ENCODE measurements around the gene C1QL4. TPM values are rescaled to one million over a fixed set of nuclear protein-coding genes. Genes with fewer than 3 reads are reported as not detected.

C1QL4 gene
- total and polyA plus RNA-seq, 2 of the 8 experiments (the other 6 are each of a cell fraction or from before 2014, with no cell fraction given): 0.28 to 0.63 TPM

- no peak overlapping the region for H2AK5ac ChIP-seq (ENCODE audit: low read depth, low read length)
- H3K4me1 ChIP-seq (replicated peaks in 1 of 4; ENCODE audit: control insufficient read depth in 3 of 4, insufficient read depth in 4 of 4, low read length in 3 of 4): peaks cover 0 to 4% (median 3%) of the 10 kb centered on the region in 4 experiments; a peak in 5 of 7 replicates
- no peaks in the 10 kb centered on the region for H3K79me1 ChIP-seq (ENCODE audit: low read depth, low read length)
- H3K36me3 ChIP-seq (ENCODE audit: control insufficient read depth in 2 of 4, insufficient read depth in 4 of 4, low read length in 3 of 4): no peaks in the 10 kb centered on the region
- H2BK12ac ChIP-seq (ENCODE audit: low read depth, low read length): no peak overlapping the region; the same call in 1 of the 2 replicates
- FAIRE-seq (no peak), DNase-seq (ENCODE audit: low read depth in 1 of 2, low spot score in 2 of 2) (no peak)
- H4K91ac ChIP-seq (replicated peaks; ENCODE audit: insufficient read length, low read length): no peak overlapping the region
- H3K27ac ChIP-seq (ENCODE audit: low read depth, low read length): no peak overlapping the region
- no peaks in the 10 kb centered on the region for H4K20me1 ChIP-seq (replicated peaks in 1 of 2; ENCODE audit: control insufficient read depth in 1 of 2, insufficient read depth in 2 of 2, low read length in 2 of 2)
- POLR2A ChIA-PET (ENCODE audit: partially characterized antibody): interaction anchor here (1.3 to 1.6 kb wide), 2 partner anchors 17 to 60 kb away, joined by 3 read pairs; no protein-coding TSS in a partner anchor
- TF ChIP-seq HDAC6 (IDR thresholded peaks at IDR 0.05; ENCODE audit: low read depth, low read length) (no peak), RFX5 (IDR thresholded peaks at IDR 0.05; ENCODE audit: borderline replicate concordance, low read depth, low read length) (no peak), ZNF274 (IDR thresholded peaks at IDR 0.05; ENCODE audit: borderline replicate concordance, extremely low read depth, low read length) (no peak), SIRT6 (IDR thresholded peaks at IDR 0.05; ENCODE audit: low read length) (no peak), EP300 (IDR thresholded peaks at IDR 0.05; ENCODE audit: borderline replicate concordance in 1 of 2, low read depth in 2 of 2, low read length in 2 of 2) (no peak), CREB1 (IDR thresholded peaks at IDR 0.05) (no peak), KDM4A (IDR thresholded peaks at IDR 0.05; ENCODE audit: low read depth, low read length, severe bottlenecking) (no peak), GTF2F1 (IDR thresholded peaks at IDR 0.05; ENCODE audit: borderline replicate concordance, low read depth, low read length) (no peak), ATF2 (IDR thresholded peaks at IDR 0.05; ENCODE audit: low read length) (no peak)
- H2BK120ac ChIP-seq (replicated peaks; ENCODE audit: low read depth, low read length): no peak overlapping the region
- no peak overlapping the region for H2AFZ ChIP-seq (ENCODE audit: low read length)
- H3K23me2 ChIP-seq (ENCODE audit: low read depth, low read length): no peaks in the 10 kb centered on the region
- H2BK15ac ChIP-seq (ENCODE audit: low read length): peak overlapping the region; percentile 84
- no peak overlapping the region for H3K9ac ChIP-seq (replicated peaks in 1 of 4; ENCODE audit: extremely low read depth in 1 of 4, low read depth in 3 of 4, low read length in 3 of 4)
- CTCF ChIA-PET (ENCODE audit: partially characterized antibody): interaction anchor here (0.6 to 17.0 kb wide), 22 partner anchors 8 to 293 kb away, joined by 3 to 276 read pairs (median 6); partner anchors contain the start of genes C1QL4, DNAJC22, KCNH3 and PRPH
- no peak overlapping the region for H3K56ac ChIP-seq (replicated peaks; ENCODE audit: insufficient read length, low read depth, low read length)
- H3K9me3 ChIP-seq (ENCODE audit: insufficient read depth in 2 of 2, low read depth in 1 of 2, low read length in 1 of 2): no peaks in the 10 kb centered on the region
- no peak overlapping the region for H3K4ac ChIP-seq (replicated peaks; ENCODE audit: insufficient read length, low read depth, low read length)
- no peak overlapping the region for H3K4me2 ChIP-seq (ENCODE audit: insufficient read depth in 1 of 2, low read depth in 2 of 2, low read length in 2 of 2)
- H3K18ac ChIP-seq (ENCODE audit: extremely low read depth, low read length): no peak overlapping the region
- H3K23ac ChIP-seq (ENCODE audit: insufficient read length): no peak overlapping the region
- H4K5ac ChIP-seq (ENCODE audit: insufficient read length, low read depth, low read length): no peak overlapping the region
- H3K14ac ChIP-seq (ENCODE audit: insufficient read length): no peak overlapping the region
- no peak overlapping the region for H3K4me3 ChIP-seq (ENCODE audit: extremely low read depth in 1 of 4, insufficient read depth in 2 of 4, low read depth in 3 of 4, low read length in 4 of 4)
- H4K8ac ChIP-seq (ENCODE audit: extremely low read depth, insufficient read depth, low read length): no peak overlapping the region
- no peaks in the 10 kb centered on the region for H3K79me2 ChIP-seq (ENCODE audit: control insufficient read depth in 1 of 2, insufficient read depth in 2 of 2, low read length in 2 of 2)
- no peak overlapping the region for H2BK5ac ChIP-seq (ENCODE audit: low read depth, low read length)
- H2BK20ac ChIP-seq (ENCODE audit: low read length): no peak overlapping the region
- WGBS, 2 experiments (ENCODE audit: extremely low coverage in 1 of 2, insufficient coverage in 1 of 2, insufficient read length in 1 of 2, insufficient replicate concordance in 2 of 2, low coverage in 1 of 2, low lambda C conversion rate in 2 of 2, missing lambda C conversion rate in 1 of 2): 61% methylated on average over 6 of the region's 6 CpGs; no CpG with 5 or more reads in 1 of the 2 experiments
- peaks cover 4 to 12% (median 10%) of the 10 kb centered on the region in 4 experiments for H3K27me3 ChIP-seq (replicated peaks in 1 of 4; ENCODE audit: control insufficient read depth in 3 of 4, extremely low read depth in 1 of 4, insufficient read depth in 3 of 4, low read length in 3 of 4)
Measured at GRCh38 chr12:49287876-49288275, 49.1 kb downstream of the C1QL4 start.

All from H1 (cell line).